ENCODE measurements around the gene TMEM94.

TMEM94 gene

DNA sequence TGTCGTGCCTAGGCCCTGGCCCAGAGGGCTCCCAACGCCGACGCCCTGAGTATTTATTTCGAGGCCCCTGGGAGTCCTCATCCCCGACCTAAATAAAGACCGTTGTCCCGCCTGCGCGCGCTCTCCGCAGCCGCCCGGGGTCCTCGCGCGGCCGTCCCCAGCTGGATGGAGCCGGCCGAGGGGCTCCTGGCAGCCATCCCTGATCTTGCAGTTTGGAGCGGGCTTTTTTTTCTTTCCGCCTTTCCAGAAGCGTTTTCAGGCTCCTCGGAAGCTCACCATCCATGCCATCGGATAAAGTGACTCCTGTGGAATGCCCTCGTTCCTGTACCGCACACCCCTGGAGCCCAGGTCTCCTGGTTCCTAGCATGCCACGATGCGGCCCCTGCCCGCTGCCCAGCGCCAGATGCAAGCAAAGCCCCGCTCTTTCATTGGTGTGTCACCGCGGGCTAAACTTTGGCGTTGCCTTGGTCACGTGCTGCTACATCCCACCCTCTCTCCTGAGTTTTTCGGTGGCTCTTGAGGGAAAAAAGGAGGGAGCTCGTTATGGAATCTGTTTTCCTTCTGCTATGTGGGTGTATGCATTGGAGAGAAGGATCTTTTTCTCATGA lies 716 bp downstream of the TMEM94 start:
- POLR2A ChIA-PET: no interaction called here
- CTCF ChIA-PET: interaction anchor here (1.2 to 1.6 kb wide), 5 partner anchors 9 to 186 kb away, joined by 4 to 7 read pairs (median 5); partner anchors contain the start of genes MIF4GD and TSEN54
- DNase-seq (ENCODE audit: extremely low spot score): no peak
- TF ChIP-seq, protein P1, sequence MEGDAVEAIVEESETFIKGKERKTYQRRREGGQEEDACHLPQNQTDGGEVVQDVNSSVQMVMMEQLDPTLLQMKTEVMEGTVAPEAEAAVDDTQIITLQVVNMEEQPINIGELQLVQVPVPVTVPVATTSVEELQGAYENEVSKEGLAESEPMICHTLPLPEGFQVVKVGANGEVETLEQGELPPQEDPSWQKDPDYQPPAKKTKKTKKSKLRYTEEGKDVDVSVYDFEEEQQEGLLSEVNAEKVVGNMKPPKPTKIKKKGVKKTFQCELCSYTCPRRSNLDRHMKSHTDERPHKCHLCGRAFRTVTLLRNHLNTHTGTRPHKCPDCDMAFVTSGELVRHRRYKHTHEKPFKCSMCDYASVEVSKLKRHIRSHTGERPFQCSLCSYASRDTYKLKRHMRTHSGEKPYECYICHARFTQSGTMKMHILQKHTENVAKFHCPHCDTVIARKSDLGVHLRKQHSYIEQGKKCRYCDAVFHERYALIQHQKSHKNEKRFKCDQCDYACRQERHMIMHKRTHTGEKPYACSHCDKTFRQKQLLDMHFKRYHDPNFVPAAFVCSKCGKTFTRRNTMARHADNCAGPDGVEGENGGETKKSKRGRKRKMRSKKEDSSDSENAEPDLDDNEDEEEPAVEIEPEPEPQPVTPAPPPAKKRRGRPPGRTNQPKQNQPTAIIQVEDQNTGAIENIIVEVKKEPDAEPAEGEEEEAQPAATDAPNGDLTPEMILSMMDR (IDR thresholded peaks at IDR 0.05; ENCODE audit: control extremely low read depth, extremely low read depth, low read depth, missing control alignments): no peak

DNA sequence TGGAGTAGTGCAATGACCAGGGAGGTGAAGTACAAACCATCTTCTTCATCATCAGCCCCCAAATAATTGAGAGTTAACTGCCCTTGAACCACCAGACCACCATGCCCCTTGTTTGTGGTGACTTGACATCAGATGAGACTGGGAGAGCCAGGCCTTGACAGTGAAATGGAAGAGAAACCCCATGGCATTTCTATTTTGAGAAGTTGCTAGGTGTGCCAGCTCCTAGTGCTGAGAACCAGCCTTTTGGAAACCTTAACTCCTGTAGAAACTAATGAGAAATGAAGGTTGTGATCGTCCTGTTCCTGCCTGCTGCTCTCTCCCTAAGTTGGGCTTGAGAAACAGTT lies 2.8 kb downstream of the TMEM94 start:
- DNase-seq (ENCODE audit: extremely low spot score): no peak
- TF ChIP-seq, protein P1 (IDR thresholded peaks at IDR 0.05; ENCODE audit: control extremely low read depth, extremely low read depth, low read depth, missing control alignments): no peak
- CTCF ChIA-PET: interaction anchor here (1.0 to 1.8 kb wide), 4 partner anchors 18 to 188 kb away, joined by 3 to 7 read pairs (median 4); partner anchors contain the start of gene MIF4GD
- POLR2A ChIA-PET: no interaction called here

DNA sequence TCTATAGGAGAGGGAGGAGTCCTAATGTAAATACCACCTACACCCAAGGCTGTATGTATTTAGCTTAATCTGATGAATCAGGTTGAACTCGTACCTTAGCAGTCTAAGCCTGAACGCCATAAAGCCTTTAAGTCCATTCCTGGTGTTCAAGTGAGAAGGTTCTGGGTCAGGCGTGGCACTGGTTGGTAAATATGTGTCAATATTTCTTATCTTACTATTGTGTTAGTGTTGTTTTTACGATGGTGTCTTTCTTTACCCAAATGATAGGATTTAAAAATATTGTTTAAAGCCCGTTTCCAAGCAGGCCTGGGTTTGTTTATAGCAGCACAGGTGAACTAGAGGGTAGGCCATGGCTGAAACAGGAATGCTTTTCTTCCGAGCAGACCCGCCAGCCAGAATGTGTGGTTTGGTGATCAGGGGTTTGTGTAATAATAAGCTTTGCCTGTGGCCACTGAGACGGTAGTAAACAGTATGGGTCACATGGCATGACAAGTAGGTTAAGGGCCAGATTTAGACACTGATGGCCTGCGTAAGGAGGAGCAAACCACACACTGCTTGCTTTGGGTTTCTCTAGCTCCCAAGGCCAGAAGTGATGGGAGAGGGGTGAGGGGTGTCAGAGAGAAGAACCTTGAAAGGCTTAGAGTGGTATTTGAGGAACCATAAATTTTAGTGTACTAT lies 3.3 kb downstream of the TMEM94 start:
- no peak for DNase-seq (ENCODE audit: extremely low spot score)
- CTCF ChIA-PET: interaction anchor here (1.0 to 1.8 kb wide), 5 partner anchors 8 to 189 kb away, joined by 3 to 7 read pairs (median 3); partner anchors contain the start of gene MIF4GD
- TF ChIP-seq, protein P1 (IDR thresholded peaks at IDR 0.05; ENCODE audit: control extremely low read depth, extremely low read depth, low read depth, missing control alignments): no peak
- POLR2A ChIA-PET: no interaction called here

DNA sequence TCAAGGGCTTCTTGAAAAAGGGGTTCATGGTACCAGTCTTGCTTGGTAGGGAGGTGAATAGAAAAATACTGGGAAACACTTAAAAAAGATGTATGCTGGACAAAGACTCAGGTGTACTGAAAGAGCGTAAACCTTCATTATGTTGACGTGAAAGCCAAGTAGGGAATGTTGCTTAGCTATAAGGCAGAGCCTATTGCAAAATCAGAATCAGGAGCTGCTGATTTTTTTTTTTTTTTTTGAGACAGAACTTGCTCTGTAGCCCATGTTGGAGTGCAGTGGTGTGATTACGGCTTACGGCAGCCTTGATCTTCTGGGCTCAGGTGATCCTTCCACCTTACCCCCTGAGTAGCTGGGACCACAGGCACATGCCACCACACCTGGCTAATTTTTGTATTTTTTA lies 3.9 kb downstream of the TMEM94 start:
- TF ChIP-seq, protein P1 (IDR thresholded peaks at IDR 0.05; ENCODE audit: control extremely low read depth, extremely low read depth, low read depth, missing control alignments): no peak
- CTCF ChIA-PET: interaction anchor here (1.0 to 1.8 kb wide), 2 partner anchors 8 to 189 kb away, joined by 3 to 7 read pairs; partner anchors contain the start of gene MIF4GD
- POLR2A ChIA-PET: no interaction called here
- DNase-seq (ENCODE audit: extremely low spot score): no peak

DNA sequence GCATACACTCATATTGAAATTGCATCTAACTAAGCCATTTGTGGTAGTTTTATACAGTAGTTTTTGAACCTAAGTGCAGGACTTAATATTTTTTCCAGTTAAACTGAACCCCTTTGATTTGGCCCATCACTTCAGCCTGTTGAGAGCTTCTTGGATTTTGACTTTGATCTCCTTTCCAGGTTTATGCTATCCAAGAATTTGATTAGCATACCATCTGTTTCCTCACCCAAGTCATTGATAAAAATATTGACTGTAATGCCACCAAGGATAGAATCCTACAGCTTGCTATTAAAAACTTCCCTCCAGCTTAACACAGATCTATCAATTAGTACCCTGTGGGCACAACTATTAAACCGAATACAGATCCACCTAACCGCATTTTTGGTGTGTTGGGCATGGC lies 7.2 kb downstream of the TMEM94 start:
- ChIA-PET CTCF (interaction anchor here (1.0 to 1.5 kb wide), 3 partner anchors 170 to 290 kb away, joined by 3 to 6 read pairs (median 4); partner anchors contain the start of genes MIF4GD and SMIM5), POLR2A (no interaction called here)

DNA sequence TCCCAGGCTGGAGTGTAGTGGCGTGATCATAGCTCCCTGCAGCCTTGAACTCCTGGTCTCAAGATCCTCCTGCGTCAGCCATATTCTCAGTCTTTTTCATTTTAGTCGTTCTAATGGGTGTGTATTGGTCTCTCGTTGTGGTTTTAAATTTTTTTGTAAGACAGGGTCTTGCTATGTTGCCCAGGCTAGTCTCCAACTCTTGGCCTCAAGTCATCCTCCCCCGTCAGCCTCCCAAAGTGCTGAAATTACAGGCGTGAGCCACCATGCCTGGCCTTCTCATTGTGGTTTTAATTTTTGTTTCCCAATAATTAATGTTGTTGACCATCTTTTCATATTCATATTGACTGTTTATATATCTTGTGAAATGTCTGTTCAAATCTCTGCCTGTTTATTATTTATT lies 8.6 kb downstream of the TMEM94 start:
- CTCF ChIA-PET: interaction anchor here (1.8 kb wide), 1 partner anchor 14 kb away, joined by 5 read pairs; no protein-coding TSS in a partner anchor
- no peak for DNase-seq (ENCODE audit: extremely low spot score)
- TF ChIP-seq, protein P1 (IDR thresholded peaks at IDR 0.05; ENCODE audit: control extremely low read depth, extremely low read depth, low read depth, missing control alignments): no peak
- POLR2A ChIA-PET: no interaction called here

More for the DNA sequence above, 7.2 kb downstream of the TMEM94 start:
- TF ChIP-seq, protein P1 (IDR thresholded peaks at IDR 0.05; ENCODE audit: control extremely low read depth, extremely low read depth, low read depth, missing control alignments): no peak
- no peak for DNase-seq (ENCODE audit: extremely low spot score)

Data from GM10248 (cell line).